NCI-H345 treated with DMSO at 0.1 percent for 48 hours (cell line): ENCODE results near the gene TBX6.
"Not testable (repeated sequence)": the region's sequence is repeated elsewhere in the genome, so short reads cannot be mapped to it uniquely, and the experiment has no call there.

Source experiments
- DNase-seq: peaks from one replicate; lab custom pipeline; 2025; ENCODE audit not compliant: unreplicated experiment; lab: John Stamatoyannopoulos, UW

The TBX6 gene

GRCh38 chr16:30091474-30092372 is at the start of gene TBX6:
Gene TBX6, minus strand, starts transcription at chr16:30091924. Its CDS starts 731 bp downstream, at chr16:30091193.
- DNase-seq = peak; percentile 90

GRCh38 chr16:30139583-30140481 is 48.1 kb upstream of the TBX6 start:
- peak; percentile 81 for DNase-seq

GRCh38 chr16:30137897-30138296 is 46.2 kb upstream of the TBX6 start:
- no peak for DNase-seq

GRCh38 chr16:30136971-30137605 is 45.4 kb upstream of the TBX6 start:
- no peak for DNase-seq

GRCh38 chr16:30132591-30132990 is 40.9 kb upstream of the TBX6 start:
- DNase-seq = no peak

- DNase-seq = peak; percentile 88
Observed at GRCh38 chr16:30131869-30132475, 40.2 kb upstream of the TBX6 start.

GRCh38 chr16:30127993-30128392 is 36.3 kb upstream of the TBX6 start:
- no peak for DNase-seq

- DNase-seq = not testable (repeated sequence)
Observed at GRCh38 chr16:30125690-30126089, 34.0 kb upstream of the TBX6 start.

GRCh38 chr16:30124985-30125379 is 33.3 kb upstream of the TBX6 start:
- no peak for DNase-seq

- DNase-seq = no peak
Observed at GRCh38 chr16:30122604-30123160, 31.0 kb upstream of the TBX6 start.

- DNase-seq = no peak
Observed at GRCh38 chr16:30121741-30122571, 30.2 kb upstream of the TBX6 start.

- DNase-seq = no peak
Observed at GRCh38 chr16:30120340-30121105, 28.8 kb upstream of the TBX6 start.

GRCh38 chr16:30119428-30119827 is 27.7 kb upstream of the TBX6 start:
- DNase-seq = no peak

GRCh38 chr16:30117768-30118167 is 26.0 kb upstream of the TBX6 start:
- no peak for DNase-seq

GRCh38 chr16:30116291-30117207 is 24.8 kb upstream of the TBX6 start:
- no peak for DNase-seq

- no peak for DNase-seq
Observed at GRCh38 chr16:30115238-30115637, 23.5 kb upstream of the TBX6 start.

- DNase-seq = not testable (repeated sequence)
Observed at GRCh38 chr16:30114833-30115232, 23.1 kb upstream of the TBX6 start.

GRCh38 chr16:30114411-30114810 is 22.7 kb upstream of the TBX6 start:
- DNase-seq = no peak
